WTC11 (cell line): ENCODE measurements around the gene AJAP1.

Source experiments
- CREM ChIP-seq: sonication (generic); formaldehyde crosslinking; IDR thresholded peaks from 2 replicates; pipeline ENCODE4 v1.8.1; 2022; ENCODE audit warnings: mild to moderate bottlenecking, missing genetic modification reagents, moderate library complexity
- CTCF ChIP-seq: fragments of 200-600 bp; IDR thresholded peaks from 2 replicates; pipeline ENCODE4 v1.8.0; 2022; ENCODE audit warnings: antibody characterized with exemption
- ETV6 ChIP-seq: sonication (generic); formaldehyde crosslinking; IDR thresholded peaks from 2 replicates; pipeline ENCODE4 v1.8.1; 2022; ENCODE audit warnings: mild to moderate bottlenecking, missing genetic modification reagents
- IRF1 ChIP-seq: sonication (generic); formaldehyde crosslinking; IDR thresholded peaks from 2 replicates; pipeline ENCODE4 v1.8.0; 2023; ENCODE audit warnings: missing genetic modification reagents
- IRF2 ChIP-seq: sonication (generic); formaldehyde crosslinking; IDR thresholded peaks from 2 replicates; pipeline ENCODE4 v1.8.0; 2022; ENCODE audit warnings: low read depth, missing genetic modification reagents, borderline replicate concordance
- MAX ChIP-seq: sonication (generic); formaldehyde crosslinking; IDR thresholded peaks from 2 replicates; pipeline ENCODE4 v1.8.0; 2022; ENCODE audit warnings: mild to moderate bottlenecking, missing genetic modification reagents
- NFATC4 ChIP-seq: fragments of 250-450 bp; sonication (Bioruptor Pico); IDR thresholded peaks from 2 replicates; pipeline ENCODE4 v1.9.0; 2021; ENCODE audit warnings: mild to moderate bottlenecking
- NFE2L1 ChIP-seq: sonication (generic); formaldehyde crosslinking; IDR thresholded peaks from 2 replicates; pipeline ENCODE4 v1.8.1; 2023; ENCODE audit warnings: missing genetic modification reagents
- NFYB ChIP-seq: sonication (generic); formaldehyde crosslinking; conservative IDR thresholded peaks from 2 replicates; pipeline ENCODE4 v1.8.0; 2022; ENCODE audit warnings: low read depth, missing genetic modification reagents
- ZNF512 ChIP-seq: sonication (generic); formaldehyde crosslinking; IDR thresholded peaks from 2 replicates; pipeline ENCODE4 v1.8.1; 2022; ENCODE audit warnings: missing genetic modification reagents, borderline replicate concordance

GRCh38 chr1:4709641-4710040, 55.2 kb downstream of the AJAP1 start:
- TF ChIP-seq CTCF (no peak), NFE2L1 (CRISPR knock-in tag) (no peak), MAX (CRISPR knock-in tag) (no peak), NFYB (CRISPR knock-in tag) (no peak), ZNF512 (no peak), ETV6 (no peak), NFATC4 (no peak), IRF2 (no peak), CREM (CRISPR knock-in tag) (no peak), IRF1 (CRISPR knock-in tag) (no peak)
